Measurements from ENCODE around the gene LKAAEAR1.
"Not testable (repeated sequence)": the region's sequence is repeated elsewhere in the genome, so short reads cannot be mapped to it uniquely, and the experiment has no call there.

LKAAEAR1 gene, protein sequence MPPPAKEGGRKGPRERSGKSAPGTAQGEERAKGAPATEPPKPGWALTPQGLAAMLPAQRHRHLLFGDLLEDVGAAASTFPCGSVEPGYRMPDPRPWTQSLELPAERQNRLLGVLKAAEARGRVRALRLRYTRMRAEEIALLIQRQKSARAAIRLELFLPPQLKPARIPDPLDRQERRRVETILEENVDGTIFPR

DNA sequence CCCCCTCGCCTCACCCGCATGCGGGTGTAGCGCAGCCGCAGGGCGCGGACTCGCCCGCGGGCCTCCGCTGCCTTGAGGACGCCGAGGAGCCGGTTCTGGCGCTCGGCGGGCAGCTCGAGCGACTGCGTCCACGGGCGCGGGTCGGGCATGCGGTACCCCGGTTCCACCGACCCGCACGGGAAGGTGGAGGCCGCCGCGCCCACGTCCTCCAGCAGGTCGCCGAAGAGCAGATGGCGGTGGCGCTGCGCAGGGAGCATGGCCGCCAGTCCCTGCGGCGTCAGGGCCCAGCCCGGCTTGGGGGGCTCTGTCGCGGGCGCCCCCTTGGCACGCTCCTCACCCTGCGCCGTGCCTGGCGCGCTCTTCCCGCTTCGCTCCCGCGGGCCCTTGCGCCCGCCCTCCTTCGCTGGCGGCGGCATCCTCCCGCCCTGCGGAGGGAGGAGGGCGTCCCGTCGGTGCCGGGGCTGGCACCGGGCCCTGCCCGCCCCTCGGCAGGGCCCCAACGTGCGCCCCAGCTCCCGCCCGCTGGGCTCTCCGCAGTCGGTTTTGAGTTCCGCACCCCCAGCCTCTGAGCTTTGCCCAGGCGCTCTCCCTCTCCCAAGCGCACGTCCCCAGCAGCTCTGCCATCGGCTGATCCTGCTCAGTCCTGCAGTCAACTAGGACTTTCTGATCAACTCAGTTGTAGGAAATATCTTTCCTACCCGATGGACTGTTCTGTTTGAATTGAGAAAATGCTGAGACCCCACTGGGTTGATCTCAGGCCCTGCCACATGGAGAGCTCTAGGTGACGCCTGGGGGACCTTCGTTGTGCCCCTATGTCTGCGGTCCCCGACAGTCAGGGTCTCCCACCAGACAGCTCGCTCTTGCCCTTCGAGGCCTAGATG, at the start of gene LKAAEAR1:
Gene LKAAEAR1, minus strand, starts transcription at position 595 of the 881 bp plus-strand sequence. Its CDS starts 179 bp downstream, at position 416.
- no peak for DNase-seq

DNA sequence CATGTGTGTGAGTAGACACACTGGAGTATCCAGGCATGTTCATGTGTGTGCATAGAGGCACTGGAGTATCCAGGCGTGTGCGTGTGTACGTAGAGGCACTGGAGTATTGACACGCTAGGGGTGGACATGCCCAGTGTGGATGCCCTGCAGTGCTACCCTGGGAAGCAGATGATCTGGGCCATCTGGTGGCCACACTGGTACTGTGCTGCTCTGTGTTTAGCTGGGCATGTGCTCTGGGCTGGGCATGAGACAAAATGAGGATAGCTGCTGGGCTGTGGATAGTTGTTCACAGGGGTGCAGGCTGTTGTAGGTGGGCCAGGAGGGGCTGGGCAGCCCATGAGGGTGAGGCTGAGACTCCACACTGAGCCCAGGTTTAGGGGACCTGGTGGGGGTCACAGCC, 47.2 kb upstream of the LKAAEAR1 start:
- peak; percentile 61 for DNase-seq

DNA sequence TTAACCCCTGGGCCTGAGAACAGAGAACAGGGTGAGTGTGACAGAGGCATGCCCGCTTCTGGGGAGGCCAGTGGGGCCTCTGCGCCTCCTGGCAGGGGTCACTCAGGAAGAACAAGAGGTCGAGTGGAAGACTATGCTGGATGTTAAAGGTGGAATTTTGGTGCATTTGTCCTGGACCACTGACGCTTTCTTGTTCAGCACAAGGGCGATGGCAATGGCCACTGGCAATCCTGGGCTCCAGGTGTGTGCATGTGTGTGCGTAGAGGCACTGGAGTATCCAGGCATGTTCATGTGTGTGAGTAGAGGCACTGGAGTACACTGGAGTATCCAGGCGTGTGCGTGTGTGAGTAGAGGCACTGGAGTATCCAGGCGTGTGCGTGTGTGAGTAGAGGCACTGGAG, 46.7 kb upstream of the LKAAEAR1 start:
- no peak for DNase-seq

DNA sequence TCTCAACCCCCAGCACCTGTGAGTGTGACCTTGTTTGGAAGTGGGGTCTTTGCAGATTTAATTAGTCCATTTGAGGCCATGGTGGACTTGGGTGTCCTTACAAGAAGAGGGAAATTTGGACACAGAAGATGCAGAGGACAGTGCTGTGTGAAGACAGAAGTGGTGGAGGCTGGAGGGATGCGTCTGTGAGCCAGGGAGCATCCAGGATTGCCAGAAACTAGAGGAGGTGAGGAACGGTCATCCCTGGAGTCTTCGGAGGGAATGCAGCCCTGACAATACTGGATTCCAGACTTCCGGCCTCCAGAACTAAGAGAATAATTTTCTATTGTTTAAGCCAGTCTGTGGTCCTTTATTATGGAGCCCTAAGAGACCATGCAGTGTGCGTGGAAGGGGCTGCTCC, 46.1 kb upstream of the LKAAEAR1 start:
- no peak for DNase-seq

DNA sequence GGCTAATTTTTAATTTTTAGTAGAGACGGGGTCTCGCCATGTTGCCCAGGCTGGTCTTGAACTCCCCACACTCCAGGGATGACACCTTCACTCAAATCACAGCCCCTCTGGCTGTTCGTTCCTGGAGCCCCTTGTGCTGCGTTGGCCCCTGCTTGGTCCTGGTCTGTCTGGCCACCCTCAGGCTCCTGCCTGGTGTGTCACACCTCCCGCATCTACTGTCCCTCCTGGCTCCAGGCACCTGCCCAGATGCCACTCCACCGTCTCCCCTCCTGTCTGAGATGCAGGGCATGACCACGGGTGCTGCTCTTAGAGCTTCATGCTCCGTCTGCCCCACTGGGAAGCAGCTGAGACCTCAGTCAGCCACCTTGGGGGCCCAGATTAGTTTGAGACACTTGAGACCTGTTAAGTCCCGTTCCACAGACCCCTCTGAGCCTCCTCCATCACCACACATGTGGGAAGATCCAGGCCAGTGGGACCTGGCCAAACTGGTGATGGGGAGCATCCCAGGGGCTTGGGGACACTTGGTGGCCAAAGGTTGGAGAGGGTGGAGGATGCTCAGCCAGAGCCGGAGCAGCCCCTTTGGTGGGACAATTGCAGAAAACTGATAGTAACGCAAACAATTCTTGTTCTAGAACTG, 45.1 kb upstream of the LKAAEAR1 start:
- no peak for DNase-seq

DNA sequence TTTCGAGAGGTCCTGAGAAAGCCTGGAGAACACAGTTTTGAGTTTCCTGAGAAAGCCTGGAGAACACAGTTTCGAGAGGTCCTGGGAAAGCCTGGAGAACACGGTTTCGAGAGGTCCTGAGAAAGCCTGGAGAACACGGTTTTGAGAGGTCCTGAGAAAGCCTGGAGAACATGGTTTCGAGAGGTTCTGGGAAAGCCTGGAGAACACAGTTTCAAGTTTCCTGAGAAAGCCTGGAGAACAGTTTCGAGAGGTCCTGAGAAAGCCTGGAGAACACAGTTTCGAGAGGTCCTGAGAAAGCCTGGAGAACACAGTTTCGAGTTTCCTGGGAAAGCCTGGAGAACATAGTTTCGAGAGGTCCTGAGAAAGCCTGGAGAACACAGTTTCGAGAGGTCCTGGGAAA, 39.3 kb upstream of the LKAAEAR1 start:
- not testable (repeated sequence) for DNase-seq

DNA sequence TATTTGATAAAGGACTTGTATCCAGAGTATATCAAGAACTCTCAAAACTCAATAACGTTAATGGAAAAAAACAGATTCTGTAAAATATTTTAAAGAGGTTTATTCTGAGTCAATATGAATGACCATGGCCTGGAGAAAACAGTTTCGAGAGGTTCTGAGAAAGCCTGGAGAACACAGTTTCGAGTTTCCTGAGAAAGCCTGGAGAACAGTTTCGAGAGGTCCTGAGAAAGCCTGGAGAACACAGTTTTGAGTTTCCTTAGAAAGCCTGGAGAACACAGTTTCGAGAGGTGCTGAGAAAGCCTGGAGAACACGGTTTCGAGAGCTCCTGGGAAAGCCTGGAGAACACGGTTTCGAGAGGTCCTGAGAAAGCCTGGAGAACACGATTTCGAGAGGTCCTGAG, 38.7 kb upstream of the LKAAEAR1 start:
- DNase-seq: not testable (repeated sequence)

DNA sequence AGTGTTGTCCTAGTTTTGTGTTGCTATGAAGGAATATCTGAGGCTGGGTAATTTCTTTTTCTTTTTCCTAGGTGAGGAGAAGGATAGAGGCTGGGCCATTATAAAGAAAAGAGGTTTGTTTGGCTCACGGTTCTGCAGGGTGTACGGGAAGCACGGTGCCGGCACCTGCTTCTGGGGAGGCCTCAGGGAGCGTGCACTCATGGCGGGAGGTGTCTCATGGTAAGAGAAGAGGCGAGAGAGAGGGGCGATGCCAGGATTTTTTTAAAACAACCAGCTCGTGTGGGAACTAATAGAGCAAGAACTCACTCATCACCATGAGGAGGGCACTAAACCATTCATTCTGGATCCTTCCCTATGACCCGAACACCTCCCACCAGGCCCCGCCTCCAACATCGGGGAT, 37.4 kb upstream of the LKAAEAR1 start:
- no peak for DNase-seq

DNA sequence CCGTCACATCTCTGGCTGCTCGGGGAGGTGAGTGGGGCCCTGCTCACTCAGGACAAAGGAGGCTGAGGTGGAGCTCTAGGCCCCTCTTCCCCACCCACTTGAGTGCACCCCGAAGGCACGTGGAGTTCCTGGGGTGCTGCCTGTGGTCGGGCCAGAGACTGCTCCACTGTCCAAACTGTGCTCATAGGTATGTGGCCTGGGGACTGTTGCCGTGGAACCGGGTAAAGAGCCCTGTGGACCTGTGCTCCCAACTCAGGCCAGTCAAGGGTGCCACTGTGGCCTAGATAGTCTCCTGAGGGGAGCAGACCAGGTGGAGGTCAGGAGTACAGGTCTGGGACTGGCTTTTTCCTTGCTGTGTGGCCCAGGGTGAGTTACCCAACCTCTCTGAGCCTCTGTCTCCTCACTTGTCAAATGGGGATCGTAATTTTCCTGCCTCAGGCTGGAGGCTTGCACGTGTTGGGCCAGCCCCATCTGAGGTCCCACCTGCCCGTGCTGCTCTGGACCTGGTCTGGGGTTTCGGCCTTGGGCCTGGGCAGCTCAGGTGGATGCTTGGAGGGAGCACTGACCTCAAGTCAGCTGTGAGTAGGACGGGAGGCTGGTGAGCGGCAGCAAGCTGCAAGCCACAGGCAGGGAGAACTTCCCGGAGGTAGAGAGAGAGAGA, 35.6 kb upstream of the LKAAEAR1 start:
- DNase-seq: no peak

DNA sequence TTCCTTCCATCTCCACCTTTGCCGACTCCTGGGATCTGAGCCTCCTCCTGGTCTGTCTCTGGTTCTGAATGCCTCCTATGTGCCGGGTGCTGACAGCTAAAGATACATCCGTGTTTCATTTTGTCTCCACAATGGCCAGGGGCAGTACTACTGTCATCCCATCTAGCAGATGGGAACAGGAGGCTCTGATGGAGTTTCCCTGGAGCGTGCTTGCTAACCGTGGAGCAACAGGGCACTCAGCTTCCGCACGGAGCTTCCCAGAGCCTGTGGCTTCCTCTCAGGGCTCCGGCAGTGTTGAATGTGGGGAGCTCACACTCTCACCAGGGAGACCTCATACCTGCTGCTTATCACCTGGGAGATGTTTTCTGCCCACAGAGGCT, 35.1 kb upstream of the LKAAEAR1 start:
- no peak for DNase-seq

DNA sequence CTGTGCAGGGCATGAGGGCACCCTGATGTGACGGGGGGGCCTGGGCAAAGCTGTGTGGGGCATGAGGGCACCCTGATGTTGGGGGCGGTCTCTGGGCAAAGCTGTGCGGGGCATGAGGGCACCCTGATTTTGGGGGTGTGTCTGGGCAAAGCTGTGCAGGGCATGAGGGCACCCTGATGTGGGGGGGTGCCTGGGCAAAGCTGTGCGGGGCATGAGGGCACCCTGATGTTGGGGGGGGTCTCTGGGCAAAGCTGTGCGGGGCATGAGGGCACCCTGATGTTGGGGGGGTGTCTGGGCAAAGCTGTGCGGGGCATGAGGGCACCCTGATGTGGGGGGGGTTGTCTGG, 33.2 kb upstream of the LKAAEAR1 start:
- DNase-seq: not testable (repeated sequence)

DNA sequence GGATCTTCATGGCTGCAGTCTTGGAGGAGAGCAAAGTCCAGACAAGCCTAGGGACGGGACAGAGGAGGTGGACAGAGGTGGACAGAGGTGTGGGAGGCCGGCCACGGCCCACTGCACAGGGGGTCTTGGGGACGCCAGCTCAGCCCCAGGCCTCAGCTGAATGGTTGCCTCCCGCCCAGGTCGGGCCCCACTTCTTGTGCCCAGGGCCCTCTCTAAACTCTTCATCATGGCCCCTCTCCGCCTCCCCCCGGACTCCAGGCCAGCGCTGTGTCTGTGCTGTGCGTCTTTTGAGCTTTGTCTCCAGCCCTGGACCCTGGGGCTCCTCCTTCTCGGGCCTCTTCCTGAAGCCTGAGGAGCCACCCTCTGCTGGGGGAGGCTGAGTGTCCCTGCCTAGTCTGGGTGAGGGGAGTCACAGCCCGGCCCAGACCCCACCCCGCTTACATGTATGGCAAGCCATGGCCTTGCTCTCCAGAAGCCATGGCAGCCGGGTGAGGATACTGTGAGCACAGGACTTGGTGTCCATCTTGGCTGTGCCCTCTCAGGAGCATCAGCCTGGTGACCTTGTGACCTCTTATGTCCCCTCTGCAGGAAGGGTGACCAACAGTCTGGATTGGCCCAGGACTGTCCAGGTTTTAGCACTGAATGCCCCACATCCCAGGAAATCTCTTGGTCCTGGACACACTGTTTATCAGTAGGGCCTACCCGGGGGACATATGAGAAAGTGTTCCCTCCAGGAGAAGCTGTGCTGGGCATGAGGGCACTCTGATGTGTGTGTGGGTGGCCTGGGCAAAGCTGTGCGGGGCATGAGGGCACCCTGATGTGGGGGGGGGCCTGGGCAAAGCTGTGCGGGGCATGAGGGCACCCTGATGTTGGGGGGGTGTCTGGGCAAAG, 32.6 kb upstream of the LKAAEAR1 start:
- DNase-seq: no peak

DNA sequence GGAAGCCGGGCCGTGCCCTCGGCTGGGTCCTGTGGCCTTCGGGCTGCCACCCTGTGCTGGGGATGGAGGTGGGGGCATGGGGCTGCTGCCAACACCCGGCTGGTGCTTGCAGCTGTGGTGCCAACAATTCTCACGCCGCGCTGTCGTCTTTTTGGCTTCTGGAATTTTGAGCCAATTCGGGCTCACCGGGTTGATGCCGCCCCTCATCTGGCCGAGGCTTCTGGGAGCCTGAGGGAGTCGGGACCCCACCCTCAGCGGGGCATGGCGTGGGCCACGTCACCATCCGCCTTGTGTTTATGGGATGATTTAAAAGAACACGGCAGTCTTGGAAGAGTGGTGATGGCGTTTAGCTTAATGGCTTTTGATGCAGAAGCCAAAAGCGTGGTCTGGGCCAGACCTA, 31.8 kb upstream of the LKAAEAR1 start:
- no peak for DNase-seq

DNA sequence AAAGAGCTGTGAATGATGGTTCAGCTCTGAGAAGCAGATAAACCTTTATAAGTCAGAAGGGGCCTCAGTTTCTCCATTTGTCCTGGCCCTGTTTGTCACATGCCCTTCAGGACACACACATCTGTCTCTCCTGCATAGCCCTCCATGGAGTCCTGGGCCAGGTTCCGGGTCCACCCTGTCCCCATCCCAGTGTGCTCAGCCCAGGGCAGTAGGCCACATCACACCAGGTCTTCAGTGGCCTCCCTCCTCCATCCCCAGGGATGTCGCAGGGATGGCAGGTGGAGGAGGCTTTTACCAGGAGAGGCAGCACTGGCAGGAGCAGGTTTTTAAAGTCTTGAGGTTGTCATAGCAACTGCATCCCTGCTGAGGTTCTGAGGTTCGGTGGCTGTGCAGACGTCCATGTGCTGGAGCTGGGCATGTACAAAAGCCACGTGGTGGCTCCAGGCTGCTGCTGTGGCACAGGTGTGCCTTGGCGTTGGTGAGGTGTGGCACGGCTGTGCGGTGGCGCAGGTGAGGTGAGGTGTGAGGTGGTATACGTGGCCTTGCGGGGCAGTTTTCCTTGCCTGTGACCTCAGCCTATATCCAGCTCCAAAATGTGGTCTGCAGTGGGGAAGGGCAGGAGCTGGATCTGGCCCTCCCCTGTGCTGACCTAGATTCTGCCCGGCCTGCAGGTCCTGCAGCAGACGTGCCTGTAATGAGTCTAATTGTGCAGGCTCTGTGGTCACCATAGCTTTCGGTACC, 31.1 kb upstream of the LKAAEAR1 start:
- DNase-seq: no peak

DNA sequence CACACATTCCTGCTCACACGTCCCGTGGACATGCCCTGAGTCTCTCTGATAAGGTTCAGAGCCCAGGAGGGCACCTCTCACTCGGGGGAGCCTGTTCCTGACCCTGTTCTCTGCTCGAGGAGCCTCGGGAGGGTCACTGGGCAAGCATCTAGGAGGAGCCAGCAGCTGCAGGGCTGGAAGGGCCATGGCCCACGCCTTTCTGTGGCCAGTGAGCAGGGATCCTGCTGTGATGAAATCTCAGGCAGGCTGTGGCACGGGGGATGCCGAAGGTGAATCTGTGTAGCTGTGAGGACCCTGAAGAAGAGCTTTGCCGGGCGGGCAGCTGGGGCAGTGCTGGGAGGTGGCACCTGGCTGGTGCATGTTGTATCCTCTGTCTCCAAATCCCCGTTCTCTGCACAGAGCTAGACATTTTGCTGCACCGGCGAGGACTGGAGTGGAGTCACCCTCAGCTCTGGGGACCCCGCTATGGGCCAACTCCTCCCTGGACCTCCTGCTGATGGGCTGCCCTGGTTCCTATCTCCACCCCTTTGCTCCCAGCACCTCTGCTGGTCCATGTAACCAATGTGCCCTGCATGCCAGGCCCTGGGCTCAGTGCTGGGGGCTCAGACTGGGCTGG, 30.3 kb upstream of the LKAAEAR1 start:
- no peak for DNase-seq

DNA sequence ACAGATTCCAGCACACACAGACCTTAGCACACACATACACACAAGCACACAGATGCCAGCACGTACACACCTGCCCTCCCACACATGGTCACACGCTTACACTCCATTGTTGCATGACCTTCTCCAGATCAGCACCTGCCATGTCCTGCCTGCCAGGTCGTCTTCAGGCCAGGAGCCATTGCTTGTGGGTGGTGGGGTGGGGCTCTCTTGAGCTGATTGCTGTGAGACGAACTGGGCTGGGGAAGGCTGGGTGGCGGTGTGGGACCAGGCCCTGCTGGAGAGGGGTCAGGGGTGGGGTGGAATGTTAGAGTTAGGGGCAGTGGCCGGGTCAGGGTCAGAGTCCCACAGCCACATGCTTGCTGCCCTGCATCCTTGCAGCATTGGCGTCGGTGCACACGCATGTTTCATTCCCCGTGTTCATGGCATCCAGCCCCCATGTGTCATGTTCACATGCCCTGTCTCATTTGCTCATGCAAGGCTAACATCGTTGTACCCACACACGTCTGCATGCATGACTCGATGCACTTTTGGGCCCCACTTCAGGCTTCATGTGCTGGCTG, 29.7 kb upstream of the LKAAEAR1 start:
- no peak for DNase-seq

DNA sequence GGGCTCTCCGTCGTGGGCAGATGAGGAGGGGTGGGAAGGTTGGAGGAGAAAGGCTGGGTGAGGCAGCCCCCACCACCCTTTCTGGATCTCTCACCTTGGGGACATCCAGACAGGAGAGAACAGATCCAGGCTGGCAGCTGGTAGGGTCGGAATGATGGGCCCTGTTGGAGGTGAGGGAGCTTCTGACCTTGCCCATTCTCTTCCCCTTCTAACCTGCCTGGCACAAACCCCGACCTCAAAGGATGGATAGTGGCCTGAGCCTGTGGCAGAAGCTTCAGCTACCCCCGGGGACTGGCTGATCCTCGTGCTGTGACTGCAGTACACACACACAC, 29.2 kb upstream of the LKAAEAR1 start:
- DNase-seq: no peak

DNA sequence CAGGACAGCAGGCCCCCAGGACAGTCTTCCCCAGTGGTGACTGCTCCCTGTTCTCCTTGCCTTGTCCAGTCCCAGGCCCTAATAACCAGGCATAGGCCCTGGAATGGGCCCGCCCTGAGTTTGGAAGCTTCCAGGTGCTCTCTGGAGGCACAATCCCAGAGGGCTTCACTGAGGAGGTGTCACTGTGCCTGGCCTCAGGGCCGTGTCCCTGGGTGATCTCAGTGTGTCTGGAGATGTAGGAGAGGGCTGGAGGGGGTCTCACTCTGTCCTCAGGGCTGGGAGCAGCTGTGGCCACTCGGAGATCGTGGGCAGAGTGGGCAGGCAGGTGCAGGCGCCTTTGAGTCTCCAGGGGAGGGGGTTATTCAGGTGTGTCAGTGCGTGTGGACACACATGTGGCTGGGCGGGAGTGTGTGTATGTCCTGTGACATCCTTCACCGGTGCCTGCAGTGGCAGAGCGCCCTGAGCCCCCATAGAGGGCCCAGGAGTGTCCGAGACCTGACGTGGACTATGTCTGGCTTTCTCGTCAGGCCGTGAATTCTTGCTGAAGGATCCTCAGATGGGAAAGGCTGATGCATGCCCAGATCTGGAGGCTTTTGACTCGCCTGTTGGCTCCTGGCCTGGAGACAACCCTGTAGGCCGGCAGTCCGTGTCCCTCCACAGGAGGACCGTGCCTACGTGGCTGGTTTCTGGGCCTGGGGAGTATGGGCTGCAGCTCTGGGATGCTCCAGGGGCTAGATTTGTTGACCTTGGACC, 28.7 kb upstream of the LKAAEAR1 start:
- no peak for DNase-seq

DNA sequence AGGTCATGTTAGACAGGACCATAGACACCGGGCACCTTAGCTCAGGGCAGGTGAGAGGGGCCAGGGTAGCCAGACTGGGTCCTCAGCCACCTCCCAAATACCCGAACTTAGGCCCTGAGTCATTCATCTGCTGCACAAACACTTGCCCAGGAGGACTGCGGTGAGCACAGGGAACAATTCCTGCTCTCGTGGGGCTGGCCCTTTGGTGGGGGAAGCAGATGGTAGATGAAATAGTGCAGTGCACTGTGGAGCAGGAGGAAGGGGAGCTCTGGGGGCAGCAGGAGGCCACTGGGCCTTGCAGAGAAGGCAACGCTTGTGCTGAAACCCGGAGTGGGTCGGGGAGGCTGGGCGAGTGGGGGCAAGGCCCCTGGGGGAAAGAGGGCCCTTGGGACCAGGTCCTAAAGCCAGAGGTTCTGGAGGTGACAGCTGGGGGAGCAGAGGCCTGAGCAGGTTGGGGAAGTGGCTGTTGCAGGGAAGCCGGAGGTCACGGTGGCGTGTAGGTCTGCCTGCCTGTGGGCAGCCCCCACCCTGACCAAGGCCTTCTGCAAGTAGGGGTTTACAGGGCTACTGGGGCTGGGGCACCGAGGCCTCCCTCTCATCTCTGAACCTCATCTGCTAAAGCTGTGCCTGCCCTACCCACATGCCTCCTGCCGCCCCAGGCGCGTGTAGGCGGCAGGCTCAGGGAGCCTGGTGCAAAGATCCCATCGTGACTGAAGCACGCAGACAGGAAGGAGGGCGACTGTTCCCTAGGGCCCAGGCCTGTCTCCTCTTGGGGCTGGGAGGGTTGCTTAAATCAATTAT, 27.8 kb upstream of the LKAAEAR1 start:
- DNase-seq: no peak

Data from hematopoietic multipotent progenitor cell treated with erythropoietin and hydrocortisone succinate and interleukin-3 and kit ligand, for 6 days (in vitro differentiated cells).